GM13977 (cell line): ENCODE measurements around the gene ZDBF2.

ENCODE experiments used
- DNase-seq: peaks from one replicate; pipeline ENCODE4 v3.0.0; 2012; ENCODE audit warnings: low spot score
- in situ Hi-C: fragments of 300-500 bp; cut with MboI; formaldehyde crosslinking; loops from one replicate; pipeline ENCODE4 v1.12.0; 2022; ENCODE audit warnings: low sequenced_read_pairs, low pct_unique_long_range_greater_than_20kb, mixed read lengths, inconsistent platforms; ENCODE audit not compliant: unreplicated experiment
- TF ChIP-seq, protein P1 (sequence below): IDR thresholded peaks from 2 replicates; pipeline ENCODE4 v1.5.1; 2012; ENCODE audit warnings: mild to moderate bottlenecking, control low read depth; ENCODE audit not compliant: insufficient read depth; ENCODE audit errors: extremely low read depth, missing control alignments

Gene ZDBF2

DNA sequence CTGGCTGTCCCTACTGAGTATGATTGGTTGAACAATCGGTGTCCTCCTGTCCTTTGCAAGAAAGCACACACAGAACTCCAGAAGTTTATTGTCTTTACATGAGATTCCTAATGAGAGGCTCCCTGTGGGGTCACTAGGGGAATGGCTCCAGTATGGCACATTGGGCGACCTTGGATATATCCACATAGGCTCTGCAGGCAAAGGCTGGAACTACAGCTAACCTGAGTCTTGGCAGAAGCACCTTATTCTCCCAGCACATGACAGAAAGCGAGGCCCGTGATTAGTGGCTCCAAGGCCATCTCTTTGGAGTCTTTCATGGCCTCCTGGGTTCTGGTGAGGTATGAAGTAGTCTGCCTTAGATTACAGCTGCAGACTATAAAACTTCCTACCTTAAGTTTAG, 49.0 kb downstream of the ZDBF2 start:
- in situ Hi-C loops = no loop called here
- TF ChIP-seq, protein P1, sequence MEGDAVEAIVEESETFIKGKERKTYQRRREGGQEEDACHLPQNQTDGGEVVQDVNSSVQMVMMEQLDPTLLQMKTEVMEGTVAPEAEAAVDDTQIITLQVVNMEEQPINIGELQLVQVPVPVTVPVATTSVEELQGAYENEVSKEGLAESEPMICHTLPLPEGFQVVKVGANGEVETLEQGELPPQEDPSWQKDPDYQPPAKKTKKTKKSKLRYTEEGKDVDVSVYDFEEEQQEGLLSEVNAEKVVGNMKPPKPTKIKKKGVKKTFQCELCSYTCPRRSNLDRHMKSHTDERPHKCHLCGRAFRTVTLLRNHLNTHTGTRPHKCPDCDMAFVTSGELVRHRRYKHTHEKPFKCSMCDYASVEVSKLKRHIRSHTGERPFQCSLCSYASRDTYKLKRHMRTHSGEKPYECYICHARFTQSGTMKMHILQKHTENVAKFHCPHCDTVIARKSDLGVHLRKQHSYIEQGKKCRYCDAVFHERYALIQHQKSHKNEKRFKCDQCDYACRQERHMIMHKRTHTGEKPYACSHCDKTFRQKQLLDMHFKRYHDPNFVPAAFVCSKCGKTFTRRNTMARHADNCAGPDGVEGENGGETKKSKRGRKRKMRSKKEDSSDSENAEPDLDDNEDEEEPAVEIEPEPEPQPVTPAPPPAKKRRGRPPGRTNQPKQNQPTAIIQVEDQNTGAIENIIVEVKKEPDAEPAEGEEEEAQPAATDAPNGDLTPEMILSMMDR = no peak
- no peak for DNase-seq

DNA sequence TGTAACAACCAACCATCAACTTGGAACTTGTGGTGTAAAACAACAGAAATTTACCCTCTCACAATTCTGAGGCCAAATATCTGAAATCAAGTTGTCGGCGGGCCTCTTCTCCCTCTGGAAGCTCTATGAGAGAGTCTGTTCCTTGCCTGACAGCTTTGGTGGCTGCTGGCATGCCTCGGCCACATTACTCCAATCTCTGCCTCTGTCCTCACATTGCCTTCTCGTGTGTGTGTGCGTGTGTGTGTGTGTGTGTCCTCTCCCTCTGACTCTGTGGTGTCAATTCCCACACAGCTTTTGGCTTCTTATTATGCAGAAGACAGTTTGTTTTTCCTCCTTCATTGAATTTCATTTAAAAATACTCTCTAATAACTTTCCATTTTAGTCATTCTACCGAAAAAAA, 50.4 kb downstream of the ZDBF2 start:
- in situ Hi-C loops = no loop called here
- no peak for DNase-seq
- TF ChIP-seq, protein P1 = no peak

DNA sequence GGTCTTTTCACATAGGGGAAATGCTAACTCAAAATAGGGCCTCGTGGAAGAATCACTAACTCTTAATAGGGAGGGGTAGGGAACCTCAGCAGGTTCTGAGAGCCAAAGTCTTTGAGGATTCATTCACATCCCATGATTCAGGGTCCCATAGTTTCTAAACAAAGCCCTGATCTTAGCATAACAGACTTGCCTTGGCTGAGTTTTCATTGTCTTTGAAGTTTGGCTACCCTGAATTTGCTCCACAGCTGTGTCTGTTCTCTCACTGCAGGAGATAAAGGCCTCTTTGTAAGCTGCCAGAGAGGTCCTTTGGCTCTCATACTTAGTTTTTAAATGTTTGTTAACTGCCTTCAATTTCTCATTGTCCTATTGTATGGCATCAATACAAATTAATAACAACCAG, 54.5 kb downstream of the ZDBF2 start:
- DNase-seq = no peak
- in situ Hi-C loops = no loop called here
- TF ChIP-seq, protein P1 = no peak

DNA sequence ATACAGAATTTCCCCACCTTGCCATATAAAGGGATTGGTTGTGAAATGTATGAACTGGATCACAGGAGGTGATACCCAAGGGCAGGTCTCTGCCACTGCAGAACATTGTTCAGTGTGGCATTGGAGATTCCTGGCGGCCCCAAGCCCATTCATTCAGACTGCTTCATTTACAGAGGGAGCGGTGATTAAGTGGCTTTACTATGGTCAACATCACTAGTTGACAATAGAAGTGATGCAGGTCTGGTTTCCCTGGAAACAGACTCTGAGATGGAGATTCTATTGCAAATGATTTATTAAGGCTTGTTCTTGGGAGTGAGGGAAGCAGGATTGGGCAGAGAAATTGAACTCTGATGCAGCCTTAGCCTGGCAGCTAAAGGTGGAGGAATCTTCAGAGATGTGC, 62.4 kb downstream of the ZDBF2 start:
- in situ Hi-C loops = no loop called here
- TF ChIP-seq, protein P1 = no peak
- no peak for DNase-seq

DNA sequence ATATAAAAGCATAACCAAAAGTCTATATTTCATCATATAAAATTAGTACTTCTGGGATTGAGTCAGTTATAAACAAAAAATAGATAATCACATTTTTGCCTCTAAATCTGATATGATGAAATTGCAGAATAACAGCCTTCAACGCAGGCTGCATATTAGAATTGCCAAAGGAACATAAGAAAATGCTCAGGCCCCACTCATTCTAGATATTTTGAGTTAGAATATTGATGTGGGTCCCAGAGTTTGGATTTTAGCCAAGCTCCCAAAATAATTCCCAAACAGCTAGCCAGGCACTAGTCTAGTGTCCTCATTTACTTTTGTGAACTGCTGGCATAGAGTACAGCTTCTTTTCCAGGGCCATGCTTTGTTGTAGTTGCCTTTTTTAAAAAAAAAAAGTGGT, 63.5 kb downstream of the ZDBF2 start:
- in situ Hi-C loops = no loop called here
- DNase-seq = no peak
- TF ChIP-seq, protein P1 = no peak

DNA sequence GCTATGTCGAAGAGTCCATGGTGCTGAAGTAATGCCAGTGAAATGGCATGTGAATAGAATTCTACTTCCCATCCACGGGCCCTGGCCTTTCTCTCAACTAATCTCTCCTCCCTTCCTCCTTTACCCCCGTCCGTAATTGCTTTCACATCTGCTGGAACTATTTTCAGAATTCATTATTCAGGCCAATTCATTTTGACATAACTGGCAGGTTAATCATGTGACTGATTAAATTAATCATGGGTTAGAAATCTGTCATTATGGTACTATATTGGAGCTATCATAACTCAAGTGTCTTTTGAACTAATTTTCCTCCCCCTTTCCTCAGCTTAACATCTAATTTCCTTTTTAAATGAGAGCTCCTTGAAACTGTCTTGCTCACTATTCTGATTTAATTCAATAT, 66.9 kb downstream of the ZDBF2 start:
- TF ChIP-seq, protein P1 = no peak
- in situ Hi-C loops = no loop called here
- no peak for DNase-seq

DNA sequence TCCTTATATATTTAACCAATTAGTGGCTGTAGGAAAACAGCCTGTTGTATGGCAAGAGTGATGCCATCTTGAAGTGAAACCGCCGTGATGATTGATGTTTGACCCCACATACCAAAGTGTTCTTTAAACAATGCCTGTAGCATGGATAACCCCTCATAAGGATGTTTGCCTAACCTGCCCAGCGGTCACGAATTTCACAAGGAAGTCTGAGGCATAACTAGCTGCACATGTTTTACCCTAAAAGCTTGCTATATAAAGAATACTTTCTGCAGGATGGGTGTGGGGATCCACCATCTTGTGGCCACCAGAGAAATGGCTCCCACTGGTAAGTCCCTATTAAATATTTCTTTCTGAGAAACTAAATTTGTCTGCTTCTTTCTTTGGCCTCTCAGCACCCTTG, 68.7 kb downstream of the ZDBF2 start:
- TF ChIP-seq, protein P1 = no peak
- DNase-seq = no peak
- in situ Hi-C loops = no loop called here
